Astrocyte (in vitro differentiated cells and primary cell): Measurements from ENCODE around the gene COL4A5.

Experiments
- CTCF ChIP-seq: IDR thresholded peaks from 2 replicates; pipeline ENCODE4 v1.5.1; 2011; ENCODE audit warnings: low read depth, mild to moderate bottlenecking, inconsistent platforms, low read length, moderate library complexity; ENCODE audit not compliant: insufficient read depth
- EZH2 ChIP-seq: IDR thresholded peaks from 2 replicates; pipeline ENCODE4 v1.6.1; 2012; ENCODE audit warnings: mild to moderate bottlenecking, low read length, inconsistent platforms; ENCODE audit not compliant: insufficient read depth

- TF ChIP-seq CTCF, result no peak
- no peak for TF ChIP-seq EZH2
Measured at GRCh38 chrX:108442901-108443464, 3.3 kb downstream of the COL4A5 start.
